Stomach (tissue), 9 donors: ENCODE data around the gene LIPM. TPM values are rescaled to one million over a fixed set of nuclear protein-coding genes. Genes with fewer than 3 reads are reported as not detected.
"Not testable (repeated sequence)": the region's sequence is repeated elsewhere in the genome, so short reads cannot be mapped to it uniquely, and the experiment has no call there.

Experiments
- DNase-seq, 2 donors: peaks; one replicate each; pipeline versions ENCODE4 v3.0.0 to v3.0.0-alpha.2; 2013 to 2019
- H3K27ac ChIP-seq, 5 donors: fragments of 200-600 bp in 4 of 5; sonication (generic) in 4 of 5; one replicate each; pipeline ENCODE4 v1.5.1; 2013 to 2019; ENCODE audit warnings: mild to moderate bottlenecking in 1 of 5, moderate library complexity in 1 of 5
- H3K27me3 ChIP-seq, 3 donors: fragments of 200-600 bp; sonication (generic); one replicate each; pipeline ENCODE4 v1.5.1; 2017 to 2019; ENCODE audit warnings: mixed run types in 1 of 3
- H3K36me3 ChIP-seq, 4 donors: fragments of 200-600 bp; sonication (generic); 1 replicate in 3 of 4; 2 replicates in 1 of 4; pipeline ENCODE4 v1.5.1; 2016 to 2019
- H3K4me1 ChIP-seq, 4 donors: fragments of 200-600 bp; sonication (generic); one replicate each; pipeline ENCODE4 v1.5.1; 2016 to 2019
- H3K4me3 ChIP-seq, 4 donors: fragments of 200-600 bp; sonication (generic) in 3 of 4; one replicate each; pipeline ENCODE4 v1.5.1; 2016 to 2019; ENCODE audit warnings: mild to moderate bottlenecking in 1 of 4
- H3K9me3 ChIP-seq, 4 donors: fragments of 200-600 bp; sonication (generic); one replicate each; pipeline ENCODE4 v1.5.1; 2016 to 2019
- EP300 ChIP-seq: sonication (generic); formaldehyde crosslinking; IDR thresholded peaks from one replicate; pipeline ENCODE4 v1.6.1; 2017; ENCODE audit warnings: antibody characterized with exemption
- POLR2A ChIP-seq, 4 donors: fragments of 450-650 bp; IDR thresholded peaks; one replicate each; pipeline ENCODE4 v1.6.1; 2016; ENCODE audit warnings: antibody characterized with exemption in 4 of 4, control low read depth in 2 of 4, mild to moderate bottlenecking in 1 of 4, moderate library complexity in 1 of 4
- POLR2AphosphoS5 ChIP-seq, 3 donors: sonication (generic); formaldehyde crosslinking; IDR thresholded peaks; one replicate each; pipeline ENCODE4 v1.6.1; 2016; ENCODE audit warnings: antibody characterized with exemption in 3 of 3
- WGBS, 5 donors: extraction: QIAGEN DNeasy Blood & Tissue Kit in 3 of 5; methylation state at CpG; one replicate each; pipeline versions ENCODE4 v1.1.5 to v1.1.7; 2013 to 2018; 5-methylcytosine and 5-hydroxymethylcytosine counted together
- intact Hi-C: fragments of 100-400 bp; cut with DNase I; formaldehyde crosslinking; loops from one replicate; pipeline ENCODE4 v1.15.1; 2023; ENCODE audit warnings: low total_unique reads
- polyA plus RNA-seq, 3 donors: library from polyadenylated mRNA; stranded (reverse); fragments of 200-250 nt; gene quantifications; one replicate each; pipeline ENCODE4 v1.2.3, GENCODE V29; 2013
- total RNA-seq, 5 donors: library from RNA; depleted of rRNA; stranded (reverse); fragments of >200 nt; gene quantifications; one replicate each; pipeline versions ENCODE4 v1.1.0 to v1.2.3, GENCODE V29; 2014 to 2016
- TF ChIP-seq, protein P1 (sequence below), 7 experiments: fragments of 450-650 bp in 4 of 7; fragments of 200-600 bp in 3 of 7; sonication (generic) in 3 of 7; IDR thresholded peaks; one replicate each; pipeline ENCODE4 v1.5.1; 2016 to 2019; ENCODE audit warnings: antibody characterized with exemption in 7 of 7, control low read depth in 2 of 7, mild to moderate bottlenecking in 1 of 7
- donor health status: healthy with polysubstance abuse.
- donor health status: Bipolar disorder and iron deficiency.
- donor health status: healthy.

The LIPM gene
- total and polyA plus RNA-seq, 8 donors: not detected

DNA sequence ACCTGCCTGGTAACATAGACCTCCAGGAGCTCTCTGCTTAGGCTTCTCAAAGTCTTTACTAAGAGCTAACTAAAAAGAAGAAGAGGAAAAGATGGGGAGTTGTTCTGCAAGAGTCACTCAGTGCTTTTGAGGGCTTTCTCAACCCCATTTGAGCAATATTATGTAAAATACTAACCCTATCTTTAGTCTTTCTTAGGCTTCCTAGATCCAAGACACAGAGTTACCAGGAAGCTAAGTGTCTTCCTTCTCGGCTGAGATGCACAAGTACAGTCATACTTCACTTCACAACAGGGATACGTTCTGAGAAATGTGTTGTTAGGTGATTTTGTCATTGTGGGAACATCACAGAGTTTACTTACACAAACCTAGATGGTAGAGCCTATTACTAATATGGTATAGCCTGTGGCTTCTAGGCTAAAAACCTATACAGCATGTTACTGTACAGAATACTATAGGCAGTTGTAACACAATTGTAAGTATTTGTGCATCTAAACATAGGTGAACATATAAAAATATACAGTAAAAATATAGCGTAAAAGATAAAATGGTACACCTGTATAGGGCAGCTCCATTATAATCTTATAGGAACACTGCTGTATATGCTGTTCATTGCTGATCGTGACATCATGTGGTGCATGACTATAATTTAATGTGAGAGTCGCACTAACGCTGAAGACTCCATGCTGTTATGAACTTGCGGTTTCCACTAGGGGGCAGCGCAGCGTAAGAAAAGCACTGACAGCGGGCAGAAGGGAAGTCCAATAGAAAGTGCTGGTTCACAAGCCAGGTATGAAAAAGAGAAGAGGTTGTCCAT lies 32.8 kb downstream of the LIPM start:
- Histone ChIP-seq H3K27me3 (no peaks in the 10 kb centered on the region), H3K4me3 (no peak overlapping the region), H3K27ac (peak overlapping the region in 2 of 5 donors; percentile 1 to 29), H3K4me1 (peaks cover 7 to 75% (median 32%) of the 10 kb centered on the region in 4 donors), H3K36me3 (peaks cover 0 to 15% (median 0%) of the 10 kb centered on the region in 4 donors), H3K9me3 (no peaks in the 10 kb centered on the region)
- intact Hi-C loops: loop anchor here (5.0 to 10.0 kb wide), 2 partner anchors 49 to 97 kb away; partner anchors contain the start of gene STAMBPL1
- WGBS, 5 donors: 14 to 20% (median 18%) methylated on average over 10 of the region's 10 CpGs
- TF ChIP-seq POLR2A (IDR thresholded peaks at IDR 0.05): no peak
- peak in 1 of 3 donors; percentile 84 for TF ChIP-seq POLR2AphosphoS5 (IDR thresholded peaks at IDR 0.05)
- TF ChIP-seq, protein P1, sequence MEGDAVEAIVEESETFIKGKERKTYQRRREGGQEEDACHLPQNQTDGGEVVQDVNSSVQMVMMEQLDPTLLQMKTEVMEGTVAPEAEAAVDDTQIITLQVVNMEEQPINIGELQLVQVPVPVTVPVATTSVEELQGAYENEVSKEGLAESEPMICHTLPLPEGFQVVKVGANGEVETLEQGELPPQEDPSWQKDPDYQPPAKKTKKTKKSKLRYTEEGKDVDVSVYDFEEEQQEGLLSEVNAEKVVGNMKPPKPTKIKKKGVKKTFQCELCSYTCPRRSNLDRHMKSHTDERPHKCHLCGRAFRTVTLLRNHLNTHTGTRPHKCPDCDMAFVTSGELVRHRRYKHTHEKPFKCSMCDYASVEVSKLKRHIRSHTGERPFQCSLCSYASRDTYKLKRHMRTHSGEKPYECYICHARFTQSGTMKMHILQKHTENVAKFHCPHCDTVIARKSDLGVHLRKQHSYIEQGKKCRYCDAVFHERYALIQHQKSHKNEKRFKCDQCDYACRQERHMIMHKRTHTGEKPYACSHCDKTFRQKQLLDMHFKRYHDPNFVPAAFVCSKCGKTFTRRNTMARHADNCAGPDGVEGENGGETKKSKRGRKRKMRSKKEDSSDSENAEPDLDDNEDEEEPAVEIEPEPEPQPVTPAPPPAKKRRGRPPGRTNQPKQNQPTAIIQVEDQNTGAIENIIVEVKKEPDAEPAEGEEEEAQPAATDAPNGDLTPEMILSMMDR (IDR thresholded peaks at IDR 0.05): peak in 5 of 7 experiments; percentile 78 to 92 (median 85)
- TF ChIP-seq EP300: no peak
- DNase-seq: peak; percentile 87 to 96

DNA sequence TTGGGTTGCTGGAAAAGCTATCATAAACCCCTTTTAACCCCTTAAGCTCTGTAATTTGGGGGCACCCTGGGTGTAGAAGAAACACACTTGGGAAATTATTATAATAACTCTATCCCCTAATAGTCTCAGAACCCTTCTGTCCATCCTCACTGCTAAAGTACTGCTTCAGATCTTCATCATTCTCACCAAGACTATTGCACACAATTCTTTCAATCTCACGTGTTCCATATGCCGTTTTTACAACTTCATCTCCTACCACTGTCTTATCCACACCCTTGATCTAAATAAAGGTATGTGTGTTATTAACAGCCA lies 33.3 kb downstream of the LIPM start:
- intact Hi-C loops: loop anchor here (5.0 to 10.0 kb wide), 2 partner anchors 49 to 96 kb away; partner anchors contain the start of gene STAMBPL1
- 8 to 20% (median 14%) methylated on average over 2 of the region's 2 CpGs for WGBS, 5 donors
- no peak overlapping the region for H3K4me3 ChIP-seq
- peaks cover 0 to 10% (median 0%) of the 10 kb centered on the region in 4 donors for H3K36me3 ChIP-seq
- no peaks in the 10 kb centered on the region for H3K27me3 ChIP-seq
- no peak for DNase-seq
- peak overlapping the region in 2 of 5 donors; percentile 1 to 29 for H3K27ac ChIP-seq
- peaks cover 7 to 77% (median 32%) of the 10 kb centered on the region in 4 donors for H3K4me1 ChIP-seq
- H3K9me3 ChIP-seq: no peaks in the 10 kb centered on the region
- no peak for TF ChIP-seq EP300
- no peak for TF ChIP-seq POLR2AphosphoS5 (IDR thresholded peaks at IDR 0.05)
- TF ChIP-seq POLR2A (IDR thresholded peaks at IDR 0.05): no peak
- TF ChIP-seq, protein P1 (IDR thresholded peaks at IDR 0.05): no peak

DNA sequence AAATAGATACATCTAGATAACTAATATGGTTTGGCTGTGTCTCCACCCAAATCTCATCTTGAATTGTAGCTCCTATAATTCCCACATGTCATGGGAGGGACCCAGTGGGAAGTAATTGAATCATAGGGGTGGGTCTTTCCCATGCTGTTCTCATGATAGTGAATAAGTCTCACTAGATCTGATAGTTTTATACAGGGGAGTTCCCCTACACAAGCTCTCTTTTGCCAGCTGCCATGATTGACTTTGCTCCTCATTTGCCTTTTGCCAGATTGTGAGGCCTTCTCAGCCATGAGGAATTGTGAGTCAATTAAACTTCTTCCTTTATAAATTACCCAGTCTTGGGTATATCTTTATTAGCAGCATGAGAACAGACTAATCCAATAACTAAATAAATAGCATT lies 35.1 kb downstream of the LIPM start:
- H3K27me3 ChIP-seq, H3K4me3 ChIP-seq, H3K9me3 ChIP-seq, H3K36me3 ChIP-seq, DNase-seq: not testable (repeated sequence)
- Histone ChIP-seq H3K27ac (peak overlapping the region in 1 of 5 donors; percentile 88), H3K4me1 (peaks cover 15 to 88% (median 45%) of the 10 kb centered on the region in 4 donors)
- intact Hi-C loops: loop anchor here (5.0 to 10.0 kb wide), 2 partner anchors 47 to 95 kb away; partner anchors contain the start of gene STAMBPL1

GRCh38 chr10:88838766-88839350 lies 36.3 kb downstream of the LIPM start:
- no peak for TF ChIP-seq EP300

DNA sequence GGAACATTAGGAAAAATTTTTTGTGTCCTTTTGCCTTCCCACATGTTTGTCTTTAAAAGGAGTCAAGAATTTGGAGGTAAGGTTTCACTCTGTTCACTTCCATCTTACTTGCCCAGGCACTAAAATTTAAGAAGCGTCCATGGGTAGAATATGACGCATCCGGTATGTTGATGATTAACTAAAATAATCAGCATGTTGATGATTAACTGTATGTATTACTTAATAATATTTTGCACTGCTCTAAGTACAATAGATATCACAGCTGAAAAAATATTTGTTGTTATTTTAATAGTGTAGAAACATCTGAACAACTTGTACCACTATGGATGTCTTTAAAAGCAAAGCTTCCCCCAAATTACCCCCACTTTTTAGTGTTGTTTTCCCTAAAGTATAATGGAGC lies 37.6 kb downstream of the LIPM start:
- Histone ChIP-seq H3K27ac (peak overlapping the region in 4 of 5 donors; percentile 67 to 88 (median 73)), H3K4me3 (peak overlapping the region in 1 of 4 donors; percentile 10), H3K9me3 (no peaks in the 10 kb centered on the region), H3K36me3 (no peaks in the 10 kb centered on the region), H3K27me3 (no peaks in the 10 kb centered on the region), H3K4me1 (peaks cover 15 to 70% (median 34%) of the 10 kb centered on the region in 4 donors)
- TF ChIP-seq EP300: no peak
- intact Hi-C loops: no loop called here
- DNase-seq: peak in 1 of 2 donors; percentile 67
- WGBS, 5 donors: 41 to 55% (median 44%) methylated on average over 3 of the region's 3 CpGs

More at GRCh38 chr10:88838766-88839350, 36.3 kb downstream of the LIPM start:
- H3K27me3 ChIP-seq: no peaks in the 10 kb centered on the region
- H3K36me3 ChIP-seq: no peaks in the 10 kb centered on the region
- no peaks in the 10 kb centered on the region for H3K9me3 ChIP-seq
- 87 to 96% (median 94%) methylated on average over 5 of the region's 5 CpGs for WGBS, 5 donors
- peak overlapping the region in 3 of 5 donors; percentile 3 to 88 (median 29) for H3K27ac ChIP-seq
- intact Hi-C loops: loop anchor here (5.0 to 10.0 kb wide), 2 partner anchors 46 to 93 kb away; partner anchors contain the start of gene STAMBPL1
- DNase-seq: no peak
- peaks cover 15 to 77% (median 37%) of the 10 kb centered on the region in 4 donors for H3K4me1 ChIP-seq
- no peak overlapping the region for H3K4me3 ChIP-seq
